Astrocyte (in vitro differentiated cells and primary cell): ENCODE data around the gene ITGB3.

ENCODE experiments used
- EZH2 ChIP-seq: IDR thresholded peaks from 2 replicates; pipeline ENCODE4 v1.6.1; 2012; ENCODE audit warnings: mild to moderate bottlenecking, low read length, inconsistent platforms; ENCODE audit not compliant: insufficient read depth
- TF ChIP-seq, protein P1 (sequence below): IDR thresholded peaks from 2 replicates; pipeline ENCODE4 v1.5.1; 2011; ENCODE audit warnings: low read depth, mild to moderate bottlenecking, inconsistent platforms, low read length, moderate library complexity; ENCODE audit not compliant: insufficient read depth

DNA sequence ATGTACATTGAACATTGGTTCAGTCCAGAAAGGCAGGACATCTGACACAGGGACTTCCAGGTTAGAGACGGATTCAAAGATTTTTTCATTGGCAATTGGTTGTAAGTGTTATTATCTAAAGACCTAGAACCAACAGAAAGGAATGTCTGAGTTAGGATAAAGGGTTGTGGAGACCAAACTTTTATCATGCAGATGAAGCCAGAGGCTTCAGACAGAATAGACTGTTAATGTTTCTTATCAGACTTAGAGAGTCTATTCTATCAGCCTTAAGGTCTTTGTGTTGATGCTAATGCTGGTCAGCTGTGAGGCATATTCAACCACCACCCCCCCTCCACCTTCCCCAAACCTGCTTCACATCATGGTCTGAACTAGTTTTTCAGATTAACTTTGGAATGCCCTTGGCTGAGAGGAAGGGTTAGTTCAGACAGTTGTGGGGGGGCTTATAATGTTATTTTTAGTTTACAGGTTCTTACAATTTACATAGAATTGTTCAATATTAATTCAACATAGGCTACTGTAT is 2.1 kb upstream of the ITGB3 start:
- TF ChIP-seq, protein P1, sequence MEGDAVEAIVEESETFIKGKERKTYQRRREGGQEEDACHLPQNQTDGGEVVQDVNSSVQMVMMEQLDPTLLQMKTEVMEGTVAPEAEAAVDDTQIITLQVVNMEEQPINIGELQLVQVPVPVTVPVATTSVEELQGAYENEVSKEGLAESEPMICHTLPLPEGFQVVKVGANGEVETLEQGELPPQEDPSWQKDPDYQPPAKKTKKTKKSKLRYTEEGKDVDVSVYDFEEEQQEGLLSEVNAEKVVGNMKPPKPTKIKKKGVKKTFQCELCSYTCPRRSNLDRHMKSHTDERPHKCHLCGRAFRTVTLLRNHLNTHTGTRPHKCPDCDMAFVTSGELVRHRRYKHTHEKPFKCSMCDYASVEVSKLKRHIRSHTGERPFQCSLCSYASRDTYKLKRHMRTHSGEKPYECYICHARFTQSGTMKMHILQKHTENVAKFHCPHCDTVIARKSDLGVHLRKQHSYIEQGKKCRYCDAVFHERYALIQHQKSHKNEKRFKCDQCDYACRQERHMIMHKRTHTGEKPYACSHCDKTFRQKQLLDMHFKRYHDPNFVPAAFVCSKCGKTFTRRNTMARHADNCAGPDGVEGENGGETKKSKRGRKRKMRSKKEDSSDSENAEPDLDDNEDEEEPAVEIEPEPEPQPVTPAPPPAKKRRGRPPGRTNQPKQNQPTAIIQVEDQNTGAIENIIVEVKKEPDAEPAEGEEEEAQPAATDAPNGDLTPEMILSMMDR = no peak
- no peak for TF ChIP-seq EZH2
